Central memory CD4-positive, alpha-beta T cell (primary cell): Measurements from ENCODE around the gene GGA2.
A peak's percentile ranks its signal among the peaks of the same experiment; 100 is the strongest.
"Not testable (repeated sequence)": the region's sequence is repeated elsewhere in the genome, so short reads cannot be mapped to it uniquely, and the experiment has no call there.

Source experiments
- DNase-seq: peaks from one replicate; pipeline ENCODE4 v3.0.0; 2022
- total RNA-seq, 3 experiments: gene quantifications; one replicate each; lab custom pipeline; 2026; lab: John Stamatoyannopoulos, UW

Gene GGA2
- 86.7 to 109 (median 99.6) reads per million in 3 experiments for total RNA-seq

- peak; percentile 69 for DNase-seq
These were observed at the start of gene GGA2 for GRCh38 chr16:23510164-23510914. TSS of gene GGA2 (minus strand) at chr16:23510494. CDS start at chr16:23510411, 83 bp downstream.

- no peak for DNase-seq
These were observed 47.7 kb upstream of the GGA2 start for GRCh38 chr16:23557779-23558702.

- DNase-seq: peak; percentile 94
These were observed 46.8 kb upstream of the GGA2 start, which contains the start of the genes EARS2 and UBFD1 for GRCh38 chr16:23556881-23557778. TSS of gene EARS2 (minus strand) at chr16:23557350. CDS start at chr16:23557343, 7 bp downstream. TSS of gene UBFD1 (plus strand) at chr16:23557727. CDS start at chr16:23557743, 16 bp downstream.

GRCh38 chr16:23554536-23554935 lies 44.2 kb upstream of the GGA2 start:
- DNase-seq: no peak

- no peak for DNase-seq
These were observed 41.9 kb upstream of the GGA2 start for GRCh38 chr16:23552161-23552560.

- no peak for DNase-seq
These were observed 39.6 kb upstream of the GGA2 start for GRCh38 chr16:23549938-23550337.

- DNase-seq: no peak
These were observed 34.1 kb upstream of the GGA2 start for GRCh38 chr16:23544436-23544835.

- DNase-seq: not testable (repeated sequence)
These were observed 30.5 kb upstream of the GGA2 start for GRCh38 chr16:23540817-23541178.

- no peak for DNase-seq
These were observed 29.9 kb upstream of the GGA2 start for GRCh38 chr16:23539984-23540816.

GRCh38 chr16:23538919-23539278 lies 28.6 kb upstream of the GGA2 start:
- DNase-seq: no peak

- DNase-seq: no peak
These were observed 27.1 kb upstream of the GGA2 start for GRCh38 chr16:23537390-23537789.

GRCh38 chr16:23535901-23536300 lies 25.6 kb upstream of the GGA2 start:
- no peak for DNase-seq

GRCh38 chr16:23534868-23535860 lies 24.9 kb upstream of the GGA2 start:
- no peak for DNase-seq

GRCh38 chr16:23532448-23532847 lies 22.2 kb upstream of the GGA2 start:
- DNase-seq: no peak

- no peak for DNase-seq
These were observed 19.8 kb upstream of the GGA2 start for GRCh38 chr16:23530062-23530461.

- no peak for DNase-seq
These were observed 18.5 kb upstream of the GGA2 start for GRCh38 chr16:23528644-23529310.

GRCh38 chr16:23527961-23528643 lies 17.8 kb upstream of the GGA2 start:
- no peak for DNase-seq

GRCh38 chr16:23524886-23525285 lies 14.6 kb upstream of the GGA2 start:
- DNase-seq: no peak

- DNase-seq: no peak
These were observed 13.6 kb upstream of the GGA2 start for GRCh38 chr16:23523876-23524385.
